H9 (cell line): Measurements from ENCODE around the gene PNRC2. TPM values are rescaled to one million over a fixed set of nuclear protein-coding genes. Genes with fewer than 3 reads are reported as not detected.
"Not testable (repeated sequence)": the region's sequence is repeated elsewhere in the genome, so short reads cannot be mapped to it uniquely, and the experiment has no call there.

Experiments used
- DNase-seq: peaks from one replicate; pipeline ENCODE4 v3.0.0-alpha.2; 2017
- H2AFZ ChIP-seq: one replicate; pipeline ENCODE4 v1.6.1; 2013; ENCODE audit warnings: mild to moderate bottlenecking, low read length, control low read depth, moderate library complexity
- H2AK5ac ChIP-seq: 2 replicates; pipeline ENCODE4 v1.6.1; 2013; ENCODE audit warnings: low read length, control low read depth, mixed read lengths; ENCODE audit not compliant: insufficient read length
- H2BK120ac ChIP-seq: one replicate; pipeline ENCODE4 v1.6.1; 2013; ENCODE audit warnings: low read depth, mild to moderate bottlenecking, low read length, control low read depth, inconsistent platforms; ENCODE audit not compliant: poor library complexity, severe bottlenecking
- H2BK12ac ChIP-seq: 2 replicates; pipeline ENCODE4 v1.6.1; 2013; ENCODE audit warnings: low read length, control low read depth, mixed read lengths, low read depth; ENCODE audit not compliant: insufficient read length
- H2BK15ac ChIP-seq: 2 replicates; pipeline ENCODE4 v1.6.1; 2013; ENCODE audit warnings: low read depth, low read length, control low read depth
- H2BK20ac ChIP-seq: one replicate; pipeline ENCODE4 v1.6.1; 2013; ENCODE audit warnings: low read depth, mild to moderate bottlenecking, low read length, control low read depth, inconsistent platforms; ENCODE audit not compliant: poor library complexity, severe bottlenecking
- H2BK5ac ChIP-seq: 2 replicates; pipeline ENCODE4 v1.6.1; 2013; ENCODE audit warnings: low read length, control low read depth, mixed read lengths; ENCODE audit not compliant: insufficient read length
- H3K14ac ChIP-seq: 2 replicates; pipeline ENCODE4 v1.6.1; 2013; ENCODE audit warnings: low read length, control low read depth; ENCODE audit not compliant: insufficient read depth
- H3K18ac ChIP-seq: 2 replicates; pipeline ENCODE4 v1.6.1; 2013; ENCODE audit warnings: low read depth, mild to moderate bottlenecking, mixed read lengths, low read length, control low read depth; ENCODE audit not compliant: insufficient read length
- H3K23ac ChIP-seq: 2 replicates; pipeline ENCODE4 v1.6.1; 2013; ENCODE audit warnings: low read length, control low read depth, mixed read lengths, low read depth; ENCODE audit not compliant: insufficient read length
- H3K23me2 ChIP-seq: 2 replicates; pipeline ENCODE4 v1.6.1; 2013; ENCODE audit warnings: low read depth, mild to moderate bottlenecking, mixed read lengths, low read length, control low read depth; ENCODE audit not compliant: insufficient read length, poor library complexity, severe bottlenecking
- H3K27ac ChIP-seq: 2 replicates; pipeline ENCODE4 v1.5.1; 2013; ENCODE audit warnings: low read length, control low read depth, mixed read lengths, low read depth; ENCODE audit not compliant: insufficient read length
- H3K27me3 ChIP-seq: 2 replicates; pipeline ENCODE4 v1.6.1; 2013; ENCODE audit warnings: low read length, control low read depth, inconsistent platforms; ENCODE audit not compliant: insufficient read depth
- H3K4ac ChIP-seq: 2 replicates; pipeline ENCODE4 v1.6.1; 2013; ENCODE audit warnings: low read depth, mild to moderate bottlenecking, control low read depth, inconsistent platforms, low read length, moderate library complexity
- H3K4me1 ChIP-seq: 2 replicates; pipeline ENCODE4 v1.6.1; 2013; ENCODE audit warnings: low read length, control low read depth, inconsistent platforms; ENCODE audit not compliant: insufficient read depth
- H3K4me2 ChIP-seq: 2 replicates; pipeline ENCODE4 v1.6.1; 2013; ENCODE audit warnings: low read length, control low read depth, mixed read lengths; ENCODE audit not compliant: insufficient read length, insufficient read depth
- H3K56ac ChIP-seq: 2 replicates; pipeline ENCODE4 v1.6.1; 2013; ENCODE audit warnings: low read depth, mild to moderate bottlenecking, mixed read lengths, low read length, control low read depth; ENCODE audit not compliant: insufficient read length
- H3K79me1 ChIP-seq: 2 replicates; pipeline ENCODE4 v1.6.1; 2013; ENCODE audit warnings: low read depth, mild to moderate bottlenecking, moderate library complexity, low read length, control low read depth, inconsistent platforms; ENCODE audit not compliant: insufficient read depth, poor library complexity, severe bottlenecking
- H3K79me2 ChIP-seq: 2 replicates; pipeline ENCODE4 v1.6.1; 2013; ENCODE audit warnings: low read length, control low read depth, inconsistent platforms; ENCODE audit not compliant: insufficient read depth
- H3K9ac ChIP-seq: 2 replicates; pipeline ENCODE4 v1.6.1; 2013; ENCODE audit warnings: low read length, control low read depth, mixed read lengths; ENCODE audit not compliant: insufficient read length; ENCODE audit errors: extremely low read depth
- H3K9me3 ChIP-seq: one replicate; pipeline ENCODE4 v1.6.1; 2013; ENCODE audit warnings: low read depth, low read length, inconsistent platforms; ENCODE audit not compliant: control insufficient read depth
- H3T11ph ChIP-seq: one replicate; pipeline ENCODE4 v1.6.1; 2013; ENCODE audit warnings: mild to moderate bottlenecking, low read length, control low read depth, inconsistent platforms
- H4K20me1 ChIP-seq: one replicate; pipeline ENCODE4 v1.6.1; 2013; ENCODE audit not compliant: control insufficient read depth, insufficient read length, insufficient read depth
- H4K5ac ChIP-seq: 2 replicates; pipeline ENCODE4 v1.6.1; 2013; ENCODE audit warnings: low read depth, mild to moderate bottlenecking, mixed read lengths, low read length, control low read depth; ENCODE audit not compliant: insufficient read length
- H4K8ac ChIP-seq: replicated peaks from 2 replicates; pipeline ENCODE4 v1.6.1; 2013; ENCODE audit warnings: low read length, control low read depth, mixed read lengths, low read depth; ENCODE audit not compliant: insufficient read length
- H4K91ac ChIP-seq: 2 replicates; pipeline ENCODE4 v1.6.1; 2013; ENCODE audit warnings: low read depth, mild to moderate bottlenecking, moderate library complexity, mixed read lengths, low read length, control low read depth; ENCODE audit not compliant: insufficient read length
- H3K27ac Mint-ChIP-seq, 3 experiments: 2 replicates in 2 of 3; 3 replicates in 1 of 3; pipeline ENCODE4 v1.8.0; 2020 to 2021; ENCODE audit warnings: mixed read lengths in 3 of 3, mild to moderate bottlenecking in 1 of 3, moderate library complexity in 1 of 3
- H3K27me3 Mint-ChIP-seq: 2 replicates; pipeline ENCODE4 v1.8.0; 2021; ENCODE audit warnings: low read depth, mild to moderate bottlenecking, moderate library complexity, mixed read lengths
- H3K36me3 Mint-ChIP-seq, 3 experiments: 2 replicates in 2 of 3; 3 replicates in 1 of 3; pipeline ENCODE4 v1.8.0; 2020 to 2021; ENCODE audit warnings: low read depth in 3 of 3, mixed read lengths in 3 of 3; ENCODE audit not compliant: insufficient read depth in 1 of 3
- H3K4me1 Mint-ChIP-seq, 2 experiments: 2 replicates each; pipeline ENCODE4 v1.8.0; 2020; ENCODE audit warnings: mixed read lengths in 2 of 2
- H3K4me3 Mint-ChIP-seq, 2 experiments: 2 replicates in 1 of 2; 3 replicates in 1 of 2; pipeline ENCODE4 v1.8.0; 2020 to 2021; ENCODE audit warnings: mild to moderate bottlenecking in 2 of 2, mixed read lengths in 2 of 2, moderate library complexity in 1 of 2
- H3K9me3 Mint-ChIP-seq, 2 experiments: 2 replicates in 1 of 2; 3 replicates in 1 of 2; pipeline ENCODE4 v1.8.0; 2020; ENCODE audit warnings: mild to moderate bottlenecking in 2 of 2, mixed read lengths in 2 of 2, moderate library complexity in 1 of 2
- WGBS: extraction: QIAGEN DNeasy Blood & Tissue Kit; methylation state at CpG from one replicate; pipeline ENCODE4 v1.1.7; 2013; ENCODE audit warnings: missing lambda C conversion rate, low lambda C conversion rate, mixed read lengths; ENCODE audit not compliant: insufficient read length; ENCODE audit errors: extremely low coverage; 5-methylcytosine and 5-hydroxymethylcytosine counted together
- total RNA-seq: library from RNA; stranded (reverse); gene quantifications from 2 replicates; pipeline ENCODE4 v1.2.1, GENCODE V29; 2021
- TF ChIP-seq, protein P1 (sequence below): fragments of 200-600 bp; sonication (generic); conservative IDR thresholded peaks from 3 replicates; pipeline ENCODE4 v1.8.0; 2021; ENCODE audit warnings: antibody characterized with exemption, mild to moderate bottlenecking

PNRC2 gene
- total RNA-seq, 1 experiment from 2014 or later: 87.6 TPM

DNA sequence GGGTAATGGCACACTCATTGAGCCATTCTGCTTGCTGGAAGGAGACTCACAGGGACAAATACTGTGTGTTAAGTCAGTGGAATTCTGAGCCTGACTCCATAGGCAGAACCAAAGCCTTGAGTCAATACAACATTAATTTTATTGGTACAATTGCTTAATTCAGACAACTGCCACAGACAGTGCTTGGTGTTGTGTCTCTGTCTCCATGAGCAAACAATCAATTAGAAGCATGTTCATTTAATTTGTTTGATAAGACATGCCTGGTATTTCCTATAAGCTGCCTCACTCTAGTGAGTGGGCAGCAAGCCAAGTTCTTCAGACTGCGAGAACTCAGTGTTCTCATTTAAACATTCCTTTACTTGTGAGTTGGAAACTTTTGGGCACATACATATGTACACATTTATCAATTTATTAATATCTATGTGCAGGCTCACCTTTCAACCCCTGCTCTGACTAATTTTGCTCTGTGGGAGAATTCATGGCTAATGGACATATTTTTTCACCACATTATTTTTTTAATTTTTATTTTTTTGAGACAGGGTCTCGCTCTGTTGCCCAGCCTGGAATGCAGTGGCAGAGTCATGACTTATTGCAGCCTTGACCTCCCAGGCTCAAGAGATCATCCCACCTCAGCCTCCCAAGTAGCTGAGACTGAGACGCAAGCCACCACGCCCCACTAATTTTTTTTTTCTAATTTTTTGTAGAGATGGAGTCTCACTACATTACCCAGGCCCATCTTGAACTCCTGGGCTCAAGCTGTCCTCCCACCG is 25.0 kb downstream of the PNRC2 start:
- H3K27me3 Mint-ChIP-seq: peaks cover 1% of the 10 kb centered on the region; the same call in 1 of the 2 replicates
- no peak overlapping the region for H2BK12ac ChIP-seq
- H2BK5ac ChIP-seq: no peak overlapping the region
- H3K27ac Mint-ChIP-seq: no peak overlapping the region
- DNase-seq: no peak
- H3K23me2 ChIP-seq: no peaks in the 10 kb centered on the region
- TF ChIP-seq, protein P1, sequence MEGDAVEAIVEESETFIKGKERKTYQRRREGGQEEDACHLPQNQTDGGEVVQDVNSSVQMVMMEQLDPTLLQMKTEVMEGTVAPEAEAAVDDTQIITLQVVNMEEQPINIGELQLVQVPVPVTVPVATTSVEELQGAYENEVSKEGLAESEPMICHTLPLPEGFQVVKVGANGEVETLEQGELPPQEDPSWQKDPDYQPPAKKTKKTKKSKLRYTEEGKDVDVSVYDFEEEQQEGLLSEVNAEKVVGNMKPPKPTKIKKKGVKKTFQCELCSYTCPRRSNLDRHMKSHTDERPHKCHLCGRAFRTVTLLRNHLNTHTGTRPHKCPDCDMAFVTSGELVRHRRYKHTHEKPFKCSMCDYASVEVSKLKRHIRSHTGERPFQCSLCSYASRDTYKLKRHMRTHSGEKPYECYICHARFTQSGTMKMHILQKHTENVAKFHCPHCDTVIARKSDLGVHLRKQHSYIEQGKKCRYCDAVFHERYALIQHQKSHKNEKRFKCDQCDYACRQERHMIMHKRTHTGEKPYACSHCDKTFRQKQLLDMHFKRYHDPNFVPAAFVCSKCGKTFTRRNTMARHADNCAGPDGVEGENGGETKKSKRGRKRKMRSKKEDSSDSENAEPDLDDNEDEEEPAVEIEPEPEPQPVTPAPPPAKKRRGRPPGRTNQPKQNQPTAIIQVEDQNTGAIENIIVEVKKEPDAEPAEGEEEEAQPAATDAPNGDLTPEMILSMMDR: no peak
- no peak overlapping the region for H2BK15ac ChIP-seq
- H3K4me2 ChIP-seq: no peak overlapping the region
- no peak overlapping the region for H3K4ac ChIP-seq
- H4K20me1 ChIP-seq: no peaks in the 10 kb centered on the region
- H3K27me3 ChIP-seq: no peaks in the 10 kb centered on the region
- peaks cover 6 to 13% of the 10 kb centered on the region in 2 experiments for H3K4me1 Mint-ChIP-seq
- H3K36me3 Mint-ChIP-seq: peaks cover under 1 to 13% (median 1%) of the 10 kb centered on the region in 3 experiments
- no peak overlapping the region for H2AFZ ChIP-seq
- no peaks in the 10 kb centered on the region for H3K79me1 ChIP-seq
- H3K18ac ChIP-seq: no peak overlapping the region
- H3K27ac ChIP-seq: no peak overlapping the region
- no CpG with 5 or more reads among the region's 5 CpGs for WGBS
- no peaks in the 10 kb centered on the region for H3K9me3 ChIP-seq
- H3K4me3 Mint-ChIP-seq: no peak overlapping the region
- H3K23ac ChIP-seq: no peak overlapping the region
- no peak overlapping the region for H2BK120ac ChIP-seq
- no peak overlapping the region for H3K56ac ChIP-seq
- H3K79me2 ChIP-seq: peaks cover 4% of the 10 kb centered on the region; the same call in 1 of the 2 replicates
- no peak overlapping the region for H3K9ac ChIP-seq
- no peak overlapping the region for H2AK5ac ChIP-seq
- H3K4me1 ChIP-seq: no peaks in the 10 kb centered on the region; the same call in 1 of the 2 replicates
- no peak overlapping the region for H3K14ac ChIP-seq
- H3T11ph ChIP-seq: no peak overlapping the region
- H3K9me3 Mint-ChIP-seq: peaks cover 5 to 9% of the 10 kb centered on the region in 2 experiments; a peak in 4 of 5 replicates
- no peak overlapping the region for H2BK20ac ChIP-seq
- no peak overlapping the region for H4K91ac ChIP-seq
- H4K8ac ChIP-seq: no peak overlapping the region
- H4K5ac ChIP-seq: no peak overlapping the region

DNA sequence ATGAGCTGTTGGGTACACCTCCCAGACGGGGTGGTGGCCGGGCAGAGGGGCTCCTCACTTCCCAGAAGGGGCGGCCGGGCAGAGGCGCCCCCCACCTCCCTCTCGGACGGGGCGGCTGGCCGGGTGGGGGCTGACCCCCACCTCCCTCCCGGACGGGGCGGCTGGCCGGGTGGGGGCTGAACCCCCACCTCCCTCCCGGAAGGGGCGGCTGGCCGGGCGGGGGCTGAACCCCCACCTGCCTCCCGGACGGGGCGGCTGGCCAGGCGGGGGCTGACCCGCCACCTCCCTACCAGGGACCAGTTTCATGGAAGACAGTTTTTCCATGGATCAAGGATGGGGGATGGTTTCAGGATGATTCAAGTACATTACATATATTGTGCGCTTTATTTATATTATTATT is 27.4 kb downstream of the PNRC2 start:
- H3K14ac ChIP-seq, H3K4me1 ChIP-seq, H3K27ac ChIP-seq, H4K8ac ChIP-seq, DNase-seq, H3K56ac ChIP-seq, H3K27me3 Mint-ChIP-seq, H4K91ac ChIP-seq, H3K79me2 ChIP-seq, H3K9me3 Mint-ChIP-seq, H2BK120ac ChIP-seq, H2BK5ac ChIP-seq, H3K18ac ChIP-seq, H4K20me1 ChIP-seq, H3K23me2 ChIP-seq, H4K5ac ChIP-seq, H3K9ac ChIP-seq, H3T11ph ChIP-seq, H2BK15ac ChIP-seq, H3K4me3 Mint-ChIP-seq, H3K9me3 ChIP-seq, H3K27ac Mint-ChIP-seq, H2BK12ac ChIP-seq, H3K23ac ChIP-seq, H3K27me3 ChIP-seq, H3K4me2 ChIP-seq, H3K4me1 Mint-ChIP-seq, H2AFZ ChIP-seq, H2BK20ac ChIP-seq, H3K4ac ChIP-seq, H3K79me1 ChIP-seq, H2AK5ac ChIP-seq: not testable (repeated sequence)
- H3K36me3 Mint-ChIP-seq: peaks cover 0 to 11% (median 0%) of the 10 kb centered on the region in 3 experiments; a peak in 1 of 7 replicates
- WGBS: no CpG with 5 or more reads among the region's 23 CpGs
